GM23338 (cell line): ENCODE data around the gene OR5M8.

Experiments
- CTCF ChIP-seq, 2 experiments: fragments of 200-600 bp in 1 of 2; sonication (generic) in 1 of 2; conservative IDR thresholded peaks; 2 replicates each; pipeline versions ENCODE4 v1.5.1 to v1.6.1; 2016 to 2017; ENCODE audit warnings: antibody characterized with exemption in 2 of 2, low read depth in 2 of 2, mild to moderate bottlenecking in 2 of 2, moderate library complexity in 1 of 2
- ETS1 ChIP-seq: IDR thresholded peaks from 2 replicates; pipeline ENCODE4 v1.6.1; 2016; ENCODE audit warnings: antibody characterized with exemption
- EZH2 ChIP-seq: fragments of 200-600 bp; sonication (generic); IDR thresholded peaks from one replicate; pipeline ENCODE4 v1.8.0; 2017; ENCODE audit warnings: antibody characterized with exemption, mild to moderate bottlenecking, low read depth; ENCODE audit not compliant: unreplicated experiment
- EZH2phosphoT487 ChIP-seq: fragments of 200-600 bp; sonication (generic); IDR thresholded peaks from one replicate; pipeline ENCODE4 v1.8.1; 2018; ENCODE audit warnings: antibody characterized with exemption; ENCODE audit not compliant: unreplicated experiment
- JUNB ChIP-seq: IDR thresholded peaks from one replicate; pipeline ENCODE4 v1.6.1; 2016; ENCODE audit warnings: antibody characterized with exemption; ENCODE audit not compliant: unreplicated experiment
- POLR2AphosphoS5 ChIP-seq: IDR thresholded peaks from 2 replicates; pipeline ENCODE4 v1.6.1; 2016; ENCODE audit warnings: antibody characterized with exemption, low read depth
- REST ChIP-seq: IDR thresholded peaks from one replicate; pipeline ENCODE4 v1.6.1; 2018; ENCODE audit warnings: antibody characterized with exemption; ENCODE audit not compliant: unreplicated experiment
- ZNF331 ChIP-seq: fragments of 250-450 bp; sonication (Bioruptor Pico); IDR thresholded peaks from 2 replicates; pipeline ENCODE4 v1.5.0; 2020; ENCODE audit warnings: low read depth, mild to moderate bottlenecking, moderate library complexity

GRCh38 chr11:56513280-56513679 lies 22.1 kb upstream of the OR5M8 start:
- TF ChIP-seq CTCF (conservative IDR thresholded peaks at IDR 0.05; ENCODE audit: low read depth in 2 of 2) (no peak), EZH2phosphoT487 (no peak), REST (no peak), ETS1 (no peak), EZH2 (no peak), ZNF331 (CRISPR knock-in tag) (no peak), JUNB (no peak), POLR2AphosphoS5 (no peak)
